ENCODE measurements around the gene FBXW7.

Gene FBXW7

DNA sequence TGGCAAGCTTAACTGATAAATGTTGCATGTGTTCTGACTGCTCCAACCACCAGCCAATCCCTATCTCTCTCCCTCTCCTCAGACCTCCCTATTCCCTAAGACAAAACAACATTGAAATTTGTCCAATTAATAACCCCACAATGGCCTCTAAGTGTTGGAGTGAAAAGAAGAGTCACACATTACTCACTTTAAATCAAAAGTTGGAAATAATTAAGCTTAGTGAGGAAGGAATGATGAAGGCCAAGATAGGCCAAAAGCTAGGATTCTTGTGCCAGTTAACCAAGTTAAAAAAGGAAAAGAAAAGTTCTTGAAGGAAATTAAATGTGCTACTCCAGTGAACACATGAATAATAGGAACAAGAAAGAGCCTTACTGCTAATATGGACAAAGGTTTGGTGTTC, 55.6 kb downstream of the FBXW7 start:
- H3K36me3 ChIP-seq (ENCODE audit: control insufficient read depth, insufficient read depth, low read length): no peaks in the 10 kb centered on the region
- TF ChIP-seq, protein P1, sequence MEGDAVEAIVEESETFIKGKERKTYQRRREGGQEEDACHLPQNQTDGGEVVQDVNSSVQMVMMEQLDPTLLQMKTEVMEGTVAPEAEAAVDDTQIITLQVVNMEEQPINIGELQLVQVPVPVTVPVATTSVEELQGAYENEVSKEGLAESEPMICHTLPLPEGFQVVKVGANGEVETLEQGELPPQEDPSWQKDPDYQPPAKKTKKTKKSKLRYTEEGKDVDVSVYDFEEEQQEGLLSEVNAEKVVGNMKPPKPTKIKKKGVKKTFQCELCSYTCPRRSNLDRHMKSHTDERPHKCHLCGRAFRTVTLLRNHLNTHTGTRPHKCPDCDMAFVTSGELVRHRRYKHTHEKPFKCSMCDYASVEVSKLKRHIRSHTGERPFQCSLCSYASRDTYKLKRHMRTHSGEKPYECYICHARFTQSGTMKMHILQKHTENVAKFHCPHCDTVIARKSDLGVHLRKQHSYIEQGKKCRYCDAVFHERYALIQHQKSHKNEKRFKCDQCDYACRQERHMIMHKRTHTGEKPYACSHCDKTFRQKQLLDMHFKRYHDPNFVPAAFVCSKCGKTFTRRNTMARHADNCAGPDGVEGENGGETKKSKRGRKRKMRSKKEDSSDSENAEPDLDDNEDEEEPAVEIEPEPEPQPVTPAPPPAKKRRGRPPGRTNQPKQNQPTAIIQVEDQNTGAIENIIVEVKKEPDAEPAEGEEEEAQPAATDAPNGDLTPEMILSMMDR (IDR thresholded peaks at IDR 0.05; ENCODE audit: insufficient read depth, low read length, poor library complexity, severe bottlenecking): no peak
- no peak overlapping the region for H3K4me3 ChIP-seq (replicated peaks; ENCODE audit: low read depth, low read length)
- H3K27me3 ChIP-seq (replicated peaks; ENCODE audit: control insufficient read depth, insufficient read depth, low read length): no peaks in the 10 kb centered on the region
- no peak for DNase-seq (ENCODE audit: extremely low read depth, insufficient read length)

DNA sequence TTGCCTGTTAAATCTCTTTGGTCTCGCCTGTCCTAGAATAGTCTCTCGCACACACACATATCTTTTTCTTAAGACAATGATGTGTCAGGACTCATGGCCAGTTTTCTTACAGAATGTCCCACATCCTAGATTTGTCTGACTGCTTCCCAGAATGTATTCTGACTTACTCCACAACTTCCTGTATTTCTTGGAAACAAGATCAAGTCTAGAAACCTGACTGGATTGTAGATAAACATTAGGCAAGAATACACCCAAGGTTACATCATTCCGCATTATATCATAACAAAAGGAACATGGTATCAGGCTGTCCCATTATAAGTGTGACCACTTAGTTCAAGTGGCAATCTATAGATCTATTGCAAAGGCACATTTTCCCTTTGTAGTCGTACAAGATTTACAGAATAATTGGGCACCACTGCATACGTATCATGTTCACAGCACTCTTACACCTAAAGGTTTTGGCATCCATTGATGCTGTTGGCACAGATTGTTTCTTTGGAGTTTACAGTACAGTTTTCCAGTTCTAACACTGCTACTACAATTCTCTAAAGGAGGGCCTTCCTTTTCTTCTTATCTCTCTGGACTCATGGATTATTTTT, 56.4 kb downstream of the FBXW7 start:
- H3K27me3 ChIP-seq (replicated peaks; ENCODE audit: control insufficient read depth, insufficient read depth, low read length): no peaks in the 10 kb centered on the region

DNA sequence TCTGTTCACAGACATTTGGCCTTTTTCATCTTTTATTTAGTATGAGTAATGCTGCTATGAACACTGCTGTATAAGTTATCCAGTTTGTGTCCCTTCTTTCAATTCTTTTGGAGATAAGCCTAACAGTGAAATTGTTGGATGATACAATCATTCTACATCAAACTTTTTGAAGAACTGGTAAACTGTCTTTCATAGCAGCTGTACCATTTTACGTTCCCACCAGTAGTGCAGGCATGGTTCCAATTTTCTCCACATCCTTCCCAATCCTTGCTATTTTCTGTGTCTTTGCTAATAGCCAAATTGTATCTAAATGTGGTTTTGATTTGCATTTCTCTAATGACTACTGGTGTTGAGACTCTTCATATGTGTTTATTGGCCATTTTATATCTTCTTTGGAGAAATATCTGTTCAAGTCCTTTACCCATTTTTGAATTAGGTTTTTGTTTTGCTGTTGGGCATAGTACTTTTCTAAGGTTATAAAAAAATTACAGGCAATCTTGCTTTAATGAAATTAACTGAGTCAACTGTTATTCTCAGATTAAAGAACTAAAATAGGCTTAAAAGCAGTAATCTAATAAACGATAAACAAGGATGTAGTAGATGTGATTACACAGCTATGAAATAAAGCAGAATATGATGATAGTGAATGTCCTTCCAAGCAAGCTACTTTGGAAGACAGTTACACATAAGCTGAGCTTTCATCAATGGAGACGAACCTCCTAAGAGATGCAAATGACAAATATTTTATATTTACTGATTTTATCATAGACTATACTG, 57.2 kb downstream of the FBXW7 start:
- TF ChIP-seq, protein P1 (IDR thresholded peaks at IDR 0.05; ENCODE audit: insufficient read depth, low read length, poor library complexity, severe bottlenecking): no peak
- DNase-seq (ENCODE audit: extremely low read depth, insufficient read length): no peak
- Histone ChIP-seq H3K4me3 (replicated peaks; ENCODE audit: low read depth, low read length) (no peak overlapping the region), H3K36me3 (ENCODE audit: control insufficient read depth, insufficient read depth, low read length) (no peaks in the 10 kb centered on the region), H3K27me3 (replicated peaks; ENCODE audit: control insufficient read depth, insufficient read depth, low read length) (no peaks in the 10 kb centered on the region)

More for the DNA sequence above, 56.4 kb downstream of the FBXW7 start:
- TF ChIP-seq, protein P1 (IDR thresholded peaks at IDR 0.05; ENCODE audit: insufficient read depth, low read length, poor library complexity, severe bottlenecking): no peak
- Histone ChIP-seq H3K4me3 (replicated peaks; ENCODE audit: low read depth, low read length) (no peak overlapping the region), H3K36me3 (ENCODE audit: control insufficient read depth, insufficient read depth, low read length) (no peaks in the 10 kb centered on the region)
- no peak for DNase-seq (ENCODE audit: extremely low read depth, insufficient read length)

DNA sequence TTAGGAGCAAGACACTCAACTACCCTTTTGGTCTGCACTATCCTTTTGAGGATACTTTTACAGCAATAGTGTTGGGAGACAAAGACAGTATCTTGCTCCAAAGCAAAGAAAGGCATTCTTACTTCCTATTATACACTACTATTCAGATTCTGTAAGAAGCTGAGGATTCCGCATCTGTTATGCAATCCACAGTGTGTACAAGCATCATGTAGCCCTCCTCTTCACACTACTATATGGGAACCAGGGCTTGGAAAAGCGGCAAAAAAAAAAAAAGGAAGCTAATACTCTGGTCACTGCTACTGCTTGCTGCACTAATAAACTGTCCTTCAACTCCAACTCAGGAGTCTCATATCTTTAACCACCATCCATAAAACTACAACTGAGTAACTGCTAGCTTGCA, 59.1 kb downstream of the FBXW7 start:
- TF ChIP-seq, protein P1 (IDR thresholded peaks at IDR 0.05; ENCODE audit: insufficient read depth, low read length, poor library complexity, severe bottlenecking): no peak
- H3K4me3 ChIP-seq (replicated peaks; ENCODE audit: low read depth, low read length): no peak overlapping the region
- H3K36me3 ChIP-seq (ENCODE audit: control insufficient read depth, insufficient read depth, low read length): no peaks in the 10 kb centered on the region
- no peaks in the 10 kb centered on the region for H3K27me3 ChIP-seq (replicated peaks; ENCODE audit: control insufficient read depth, insufficient read depth, low read length)
- DNase-seq (ENCODE audit: extremely low read depth, insufficient read length): no peak

DNA sequence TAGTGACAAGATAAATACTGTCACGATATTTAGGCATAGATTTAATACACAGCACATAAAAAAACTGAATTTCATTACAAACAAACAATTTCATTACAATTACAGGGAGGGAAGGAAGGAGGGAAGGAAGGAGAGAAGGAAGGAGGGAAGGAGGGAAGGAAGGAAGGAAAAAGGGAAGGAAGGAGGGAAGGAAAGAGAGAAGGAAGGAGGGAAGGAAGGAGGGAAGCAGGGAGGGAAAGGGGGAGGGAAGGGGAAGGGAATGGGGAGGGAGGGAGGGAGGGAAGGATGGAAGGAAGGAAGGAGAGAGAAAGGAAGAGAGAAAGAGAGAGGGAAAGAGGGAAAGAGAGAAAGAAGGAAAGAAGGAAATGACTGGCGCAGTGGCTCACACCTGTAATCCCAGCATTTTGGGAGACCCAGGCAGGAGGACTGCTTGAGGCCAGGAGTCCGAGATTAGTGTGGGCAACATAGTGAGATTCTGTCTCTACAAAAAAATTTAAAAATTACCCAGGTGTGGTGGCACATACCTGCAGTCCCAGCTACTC, 64.6 kb downstream of the FBXW7 start:
- no peak for DNase-seq (ENCODE audit: extremely low read depth, insufficient read length)
- H3K36me3 ChIP-seq (ENCODE audit: control insufficient read depth, insufficient read depth, low read length): no peaks in the 10 kb centered on the region
- TF ChIP-seq, protein P1 (IDR thresholded peaks at IDR 0.05; ENCODE audit: insufficient read depth, low read length, poor library complexity, severe bottlenecking): no peak

More for the DNA sequence above, 64.6 kb downstream of the FBXW7 start:
- H3K4me3 ChIP-seq (replicated peaks; ENCODE audit: low read depth, low read length): no peak overlapping the region
- no peaks in the 10 kb centered on the region for H3K27me3 ChIP-seq (replicated peaks; ENCODE audit: control insufficient read depth, insufficient read depth, low read length)

All from GM06990 (cell line).